NCI-H1048 (cell line): ENCODE data around the gene TDRD9.

Experiments
- DNase-seq: peaks from one replicate; lab custom pipeline; 2025; lab: John Stamatoyannopoulos, UW

TDRD9 gene

GRCh38 chr14:104069541-104069940, 141.3 kb downstream of the TDRD9 start:
- no peak for DNase-seq

- DNase-seq, result no peak
Measured at GRCh38 chr14:104072586-104072985, 144.3 kb downstream of the TDRD9 start.

- DNase-seq, result no peak
Measured at GRCh38 chr14:104073764-104074163, 145.5 kb downstream of the TDRD9 start.

DNA sequence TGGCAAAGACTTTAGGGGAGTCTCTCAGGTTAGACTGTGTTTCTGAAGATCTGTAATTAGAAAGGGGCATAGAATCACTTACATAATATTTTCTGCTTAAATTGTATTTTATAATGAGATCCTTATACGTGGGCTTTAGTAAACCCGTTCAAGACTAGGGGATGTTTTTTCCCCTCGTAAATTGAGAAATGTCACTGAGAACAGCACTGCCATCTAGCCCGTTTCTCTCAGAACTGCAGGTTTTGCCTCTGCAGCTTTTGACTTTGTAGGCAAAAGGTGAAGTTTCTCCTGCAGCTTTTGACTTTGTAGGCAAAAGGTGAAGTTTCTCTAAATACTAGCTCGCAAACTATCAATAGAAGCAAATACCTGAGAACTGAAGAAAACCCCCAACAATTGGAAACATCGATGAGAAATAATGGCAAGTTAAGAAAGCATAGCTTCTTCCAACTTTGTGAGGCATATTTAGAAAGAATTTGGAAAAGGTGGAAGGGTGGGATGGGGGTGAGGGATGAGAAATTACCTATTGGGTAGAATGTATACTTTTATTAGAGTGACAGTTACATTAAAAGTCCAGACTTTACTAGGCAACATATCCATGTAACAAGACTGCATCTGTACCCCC, 147.4 kb downstream of the TDRD9 start:
- DNase-seq, result no peak

GRCh38 chr14:104076743-104077142, 148.5 kb downstream of the TDRD9 start:
- DNase-seq, result no peak

GRCh38 chr14:104078031-104078455, 149.8 kb downstream of the TDRD9 start:
- DNase-seq, result peak; percentile 23

GRCh38 chr14:104080376-104081260, 152.4 kb downstream of the TDRD9 start:
- DNase-seq, result no peak

DNA sequence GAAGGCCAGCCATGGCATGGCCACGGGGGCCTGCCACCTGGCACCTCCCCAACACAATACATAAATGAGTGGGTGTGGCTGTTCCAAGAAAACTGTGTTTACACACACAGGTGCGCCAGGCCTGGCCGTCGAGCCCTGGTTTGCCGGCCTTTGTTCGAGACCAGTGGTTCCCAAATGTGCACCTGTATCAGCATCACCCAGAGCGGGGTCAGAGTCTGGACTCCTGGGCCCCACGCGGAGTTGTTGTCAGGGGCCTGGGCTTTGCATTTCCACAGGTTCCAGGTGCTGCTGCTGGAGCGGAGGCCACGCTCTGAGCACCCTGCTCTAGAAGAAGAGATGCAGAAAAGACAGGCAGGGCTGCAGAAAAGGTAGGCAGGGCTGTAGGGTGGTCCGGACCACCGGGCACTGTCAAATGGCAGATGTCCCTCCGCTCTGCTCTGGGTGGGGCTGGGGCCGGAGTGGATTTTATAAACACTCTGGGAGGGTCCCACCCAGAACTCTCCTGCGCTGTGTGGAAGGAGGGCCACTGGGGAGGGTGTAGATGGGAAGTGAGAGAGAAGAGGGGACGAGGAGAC, 153.1 kb downstream of the TDRD9 start:
- no peak for DNase-seq

DNA sequence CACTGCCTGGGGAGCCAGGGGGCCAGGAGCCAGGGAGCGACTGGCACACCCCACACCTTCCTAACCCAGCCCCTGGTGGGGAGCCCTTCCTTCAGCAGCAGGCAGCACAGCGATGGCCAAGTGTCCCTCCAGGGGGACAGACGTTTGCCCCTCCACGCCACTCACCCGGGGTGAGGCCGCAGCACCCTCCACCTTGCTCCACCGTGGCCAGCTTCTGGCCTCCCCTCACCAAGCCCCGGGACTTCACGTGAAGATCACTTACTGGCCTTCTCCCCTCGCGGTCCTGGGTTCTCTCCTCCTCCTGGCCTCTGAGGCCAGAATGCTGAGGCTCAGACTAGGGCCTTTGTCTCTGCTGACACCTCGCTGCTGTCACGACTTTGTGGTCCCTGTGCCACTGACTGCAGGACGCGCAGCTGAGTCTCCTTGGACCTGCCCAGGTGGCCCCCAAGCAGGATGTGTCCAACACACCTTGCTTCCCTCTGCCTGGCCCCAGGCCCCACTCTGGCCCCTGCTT, 153.8 kb downstream of the TDRD9 start:
- DNase-seq, result no peak

DNA sequence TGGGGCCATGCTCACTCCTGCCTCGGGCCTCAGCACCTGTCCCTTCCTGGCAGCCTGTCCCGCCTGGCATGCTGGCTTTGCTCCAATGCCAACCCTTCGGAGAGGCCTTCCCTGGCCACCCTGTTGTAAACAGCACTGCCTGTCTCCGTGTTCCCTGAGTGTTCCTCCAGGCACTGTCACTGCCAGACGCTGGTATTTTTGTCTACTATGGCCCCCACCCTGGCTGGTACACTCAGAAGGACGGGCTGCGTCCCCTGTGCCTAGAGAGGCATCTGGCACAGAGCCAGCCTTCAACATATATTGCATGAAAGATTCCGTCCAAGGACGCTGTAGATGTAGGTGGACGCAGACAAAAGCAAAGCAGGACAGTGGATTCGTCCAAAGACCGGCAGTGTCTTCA, 154.6 kb downstream of the TDRD9 start:
- DNase-seq, result no peak

GRCh38 chr14:104084251-104085002, 156.2 kb downstream of the TDRD9 start:
- DNase-seq, result no peak

- no peak for DNase-seq
Measured at GRCh38 chr14:104085032-104085888, 157.0 kb downstream of the TDRD9 start, which contains the start of gene ASPG. TSS of gene ASPG (plus strand) at chr14:104085700. CDS start at chr14:104085771, 71 bp downstream.

GRCh38 chr14:104085889-104086201, 157.6 kb downstream of the TDRD9 start:
- DNase-seq, result no peak

GRCh38 chr14:104086210-104086660, 158.0 kb downstream of the TDRD9 start:
- DNase-seq, result no peak

DNA sequence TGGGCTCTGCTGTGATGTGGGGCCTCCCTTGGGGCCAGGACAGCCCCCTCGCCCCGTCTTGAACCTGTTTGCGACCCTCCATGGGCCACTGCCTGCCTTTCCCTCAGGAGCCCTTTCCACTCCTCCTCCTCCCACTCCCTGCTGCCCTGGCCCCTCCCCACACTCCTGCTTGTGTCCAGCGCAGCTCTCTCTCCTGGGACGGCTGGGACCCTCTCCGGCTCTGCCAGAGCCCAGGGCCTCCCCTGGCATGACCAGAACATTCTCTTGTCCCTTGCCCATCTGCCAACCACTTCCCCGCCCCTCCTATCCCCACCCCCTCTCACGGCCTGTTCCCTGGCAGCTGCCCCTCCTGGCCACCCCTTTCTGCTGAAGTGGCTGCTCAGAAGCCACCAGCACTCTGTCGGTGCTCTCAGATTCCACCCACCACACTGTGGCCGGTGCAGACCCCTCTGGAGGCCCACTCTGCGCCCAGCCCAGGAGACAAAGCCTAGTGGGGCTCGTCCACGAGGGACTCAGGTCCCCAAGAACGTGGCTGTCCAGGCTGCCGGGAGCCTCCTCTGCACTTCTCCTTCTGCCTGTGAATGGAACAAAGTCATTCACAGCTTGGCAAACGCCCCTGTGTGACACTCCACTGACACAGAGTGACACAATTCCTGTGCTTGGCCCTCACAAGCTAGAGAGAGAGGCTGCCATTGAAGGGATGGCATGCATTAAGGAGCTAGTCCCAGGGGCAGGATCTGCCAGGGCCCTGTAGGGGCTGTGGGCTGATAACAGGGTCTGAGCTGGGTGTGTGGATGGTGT, 158.6 kb downstream of the TDRD9 start:
- no peak for DNase-seq

GRCh38 chr14:104087505-104087904, 159.2 kb downstream of the TDRD9 start:
- DNase-seq, result no peak

DNA sequence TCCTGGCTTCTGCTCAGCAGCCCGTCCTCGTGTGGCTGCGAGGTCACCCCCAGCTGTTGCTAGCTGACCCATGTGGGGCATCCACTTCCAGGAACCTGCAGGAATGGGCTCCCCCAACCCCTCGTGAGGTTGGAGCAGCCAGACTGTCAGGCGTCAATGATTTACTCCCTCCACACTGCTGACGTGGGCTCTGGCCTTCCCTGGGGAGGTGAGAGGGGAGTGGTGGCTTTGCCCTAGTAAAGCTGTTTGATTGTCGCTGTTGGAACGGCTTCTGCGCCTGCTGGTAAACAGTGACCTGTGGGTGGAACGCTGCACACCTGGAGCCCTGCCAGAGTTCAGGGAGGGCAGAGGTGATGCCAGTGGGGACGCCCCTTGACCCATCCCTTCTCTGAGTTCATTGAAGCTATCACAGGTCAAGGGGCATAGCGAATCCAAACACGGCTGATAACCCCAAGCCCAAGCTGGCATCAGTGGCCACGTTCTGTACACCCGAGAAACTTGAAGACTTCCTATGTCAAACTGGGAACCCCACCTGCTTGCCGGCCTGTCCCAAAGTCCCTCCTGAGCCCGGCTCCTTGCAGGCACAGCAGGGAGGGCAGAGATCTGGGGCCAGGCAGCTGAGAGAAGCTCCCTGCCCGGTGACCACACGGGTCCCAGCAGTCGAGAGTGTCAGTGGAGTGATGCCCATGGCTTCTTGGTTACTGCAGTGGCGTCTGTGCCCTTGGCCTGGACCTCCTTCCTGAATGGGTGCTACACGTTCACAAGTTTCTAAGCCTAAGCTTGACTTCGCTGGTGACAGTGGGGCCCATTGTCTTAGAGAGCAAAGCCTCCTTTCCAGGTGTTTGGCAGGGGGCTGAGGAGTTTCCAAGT, 160.0 kb downstream of the TDRD9 start:
- DNase-seq, result no peak

GRCh38 chr14:104090071-104090748, 162.0 kb downstream of the TDRD9 start:
- DNase-seq, result no peak
